ENCODE results near the gene GHRHR.

DNA sequence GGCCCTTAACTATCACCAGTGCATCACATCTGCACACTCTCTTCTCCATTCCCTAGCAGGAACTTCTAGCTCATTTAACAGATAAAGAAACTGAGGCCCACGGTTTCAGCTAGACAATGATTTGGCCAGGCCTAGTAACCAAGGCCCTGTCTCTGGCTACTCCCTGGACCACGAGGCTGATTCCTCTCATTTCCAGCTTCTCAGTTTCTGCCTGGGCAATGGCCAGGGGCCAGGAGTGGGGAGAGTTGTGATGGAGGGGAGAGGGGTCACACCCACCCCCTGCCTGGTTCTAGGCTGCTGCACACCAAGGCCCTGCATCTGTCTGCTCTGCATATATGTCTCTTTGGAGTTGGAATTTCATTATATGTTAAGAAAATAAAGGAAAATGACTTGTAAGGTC is 38.6 kb upstream of the GHRHR start:
- no peak for TF ChIP-seq CTCF (conservative IDR thresholded peaks at IDR 0.05; ENCODE audit: low read depth, low read length)
- no peak for TF ChIP-seq POLR2A (IDR thresholded peaks at IDR 0.05; ENCODE audit: low read depth, low read length)
- TF ChIP-seq USF2 (IDR thresholded peaks at IDR 0.05; ENCODE audit: low read depth, low read length), result no peak
- no peak for TF ChIP-seq BHLHE40 (IDR thresholded peaks at IDR 0.05; ENCODE audit: low read depth, low read length)
- no peak for TF ChIP-seq CEBPB (IDR thresholded peaks at IDR 0.05; ENCODE audit: low read depth, low read length)
- no peak for TF ChIP-seq CHD1 (IDR thresholded peaks at IDR 0.05; ENCODE audit: low read depth, low read length)
- TF ChIP-seq NFE2L2 (IDR thresholded peaks at IDR 0.05; ENCODE audit: low read depth, low read length), result no peak
- no peak for TF ChIP-seq SMC3 (IDR thresholded peaks at IDR 0.05; ENCODE audit: low read depth, low read length)
- TF ChIP-seq MAZ (IDR thresholded peaks at IDR 0.05; ENCODE audit: borderline replicate concordance, low read depth, low read length), result no peak
- TF ChIP-seq MAFK (IDR thresholded peaks at IDR 0.05; ENCODE audit: low read depth, low read length), result no peak
- TF ChIP-seq RCOR1 (IDR thresholded peaks at IDR 0.05; ENCODE audit: insufficient replicate concordance, low read length), result no peak
- no peak for TF ChIP-seq ELK1 (IDR thresholded peaks at IDR 0.05; ENCODE audit: borderline replicate concordance, low read depth, low read length)
